ENCODE measurements around the gene PALM. TPM values are rescaled to one million over a fixed set of nuclear protein-coding genes. Genes with fewer than 3 reads are reported as not detected.
A peak's percentile ranks its signal among the peaks of the same experiment; 100 is the strongest.
"Not testable (repeated sequence)": the region's sequence is repeated elsewhere in the genome, so short reads cannot be mapped to it uniquely, and the experiment has no call there.

The PALM gene
- total RNA-seq, 1 experiment from 2014 or later = 18.5 TPM

DNA sequence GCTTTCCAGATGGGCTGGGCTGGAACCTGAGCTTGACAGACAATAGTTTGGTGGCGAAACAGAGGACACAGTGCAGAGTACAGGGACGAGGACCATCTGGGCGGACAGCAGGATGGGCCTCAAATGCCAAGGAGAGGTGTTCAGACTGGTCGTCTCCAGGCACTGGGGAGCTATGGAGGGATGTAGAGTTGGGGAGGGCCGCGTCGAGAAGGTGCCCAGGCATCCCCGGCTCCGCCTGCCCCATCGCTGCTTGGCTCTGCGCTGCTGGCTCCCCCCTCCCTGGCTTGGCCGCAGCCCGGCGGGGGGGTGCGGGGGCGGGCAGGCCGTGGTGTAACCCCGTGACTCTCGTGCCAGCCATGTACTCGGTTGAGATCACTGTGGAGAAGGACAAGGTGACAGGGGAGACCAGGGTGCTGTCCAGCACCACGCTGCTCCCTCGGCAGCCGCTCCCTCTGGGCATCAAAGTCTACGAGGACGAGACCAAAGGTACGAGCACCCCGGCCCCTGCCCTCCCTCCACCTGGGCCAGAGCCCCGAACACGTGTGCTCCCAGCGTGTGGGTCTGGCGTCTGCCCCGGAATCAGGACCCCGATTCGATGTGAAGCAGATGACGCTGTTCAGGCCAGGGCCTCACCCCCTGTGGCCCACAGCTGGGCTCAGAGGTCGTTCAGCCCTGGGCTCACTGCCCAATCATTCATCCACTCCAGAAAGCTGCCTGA lies 31.4 kb downstream of the PALM start:
- H4K5ac ChIP-seq (ENCODE audit: insufficient read length, low read depth, low read length) = no peak overlapping the region
- H3K27ac Mint-ChIP-seq = no peak overlapping the region
- WGBS (ENCODE audit: extremely low coverage, insufficient read length, low lambda C conversion rate) = no CpG with 5 or more reads among the region's 36 CpGs

GRCh38 chr19:740816-741505 lies 32.2 kb downstream of the PALM start:
- peaks cover 10 to 12% of the 10 kb centered on the region in 2 experiments; a peak in 4 of 5 replicates for H3K9me3 Mint-ChIP-seq
- no CpG with 5 or more reads among the region's 16 CpGs for WGBS (ENCODE audit: extremely low coverage, insufficient read length, low lambda C conversion rate)
- not testable (repeated sequence) for H3K4me1 ChIP-seq (ENCODE audit: insufficient read depth, low read length); H2BK12ac ChIP-seq (ENCODE audit: insufficient read length, low read depth, low read length); H3K23ac ChIP-seq (ENCODE audit: insufficient read length, low read depth, low read length); H2BK20ac ChIP-seq (ENCODE audit: low read depth, low read length, poor library complexity, severe bottlenecking); H4K91ac ChIP-seq (ENCODE audit: insufficient read length, low read depth, low read length); H3K18ac ChIP-seq (ENCODE audit: insufficient read length, low read depth, low read length); H4K5ac ChIP-seq (ENCODE audit: insufficient read length, low read depth, low read length); H3K56ac ChIP-seq (ENCODE audit: insufficient read length, low read depth, low read length); H3K27ac Mint-ChIP-seq; H4K8ac ChIP-seq (replicated peaks; ENCODE audit: insufficient read length, low read depth, low read length); H2BK120ac ChIP-seq (ENCODE audit: low read depth, low read length, poor library complexity, severe bottlenecking); H3K9ac ChIP-seq (ENCODE audit: extremely low read depth, insufficient read length, low read length); H3T11ph ChIP-seq (ENCODE audit: low read length); H3K23me2 ChIP-seq (ENCODE audit: insufficient read length, low read depth, low read length, poor library complexity, severe bottlenecking); DNase-seq; H3K27ac ChIP-seq (ENCODE audit: insufficient read length, low read depth, low read length); H3K4me3 Mint-ChIP-seq; H3K79me2 ChIP-seq (ENCODE audit: insufficient read depth, low read length); H3K36me3 Mint-ChIP-seq (ENCODE audit: insufficient read depth in 1 of 3, low read depth in 3 of 3); H3K27me3 Mint-ChIP-seq (ENCODE audit: low read depth); H3K9me3 ChIP-seq (ENCODE audit: control insufficient read depth, low read depth, low read length); H3K4me1 Mint-ChIP-seq; H3K79me1 ChIP-seq (ENCODE audit: insufficient read depth, low read depth, low read length, poor library complexity, severe bottlenecking); H3K4me2 ChIP-seq (ENCODE audit: insufficient read depth, insufficient read length, low read length); H3K27me3 ChIP-seq (ENCODE audit: insufficient read depth, low read length); H4K20me1 ChIP-seq (ENCODE audit: control insufficient read depth, insufficient read depth, insufficient read length); H2AK5ac ChIP-seq (ENCODE audit: insufficient read length, low read length); H3K4ac ChIP-seq (ENCODE audit: low read depth, low read length); H2BK5ac ChIP-seq (ENCODE audit: insufficient read length, low read length); H2BK15ac ChIP-seq (ENCODE audit: low read depth, low read length); H3K14ac ChIP-seq (ENCODE audit: insufficient read depth, low read length); H2AFZ ChIP-seq (ENCODE audit: low read length)

More for the DNA sequence above, 31.4 kb downstream of the PALM start:
- Histone ChIP-seq H4K20me1 (ENCODE audit: control insufficient read depth, insufficient read depth, insufficient read length) (no peaks in the 10 kb centered on the region), H3K27ac (ENCODE audit: insufficient read length, low read depth, low read length) (no peak overlapping the region), H3K14ac (ENCODE audit: insufficient read depth, low read length) (no peak overlapping the region), H2BK15ac (ENCODE audit: low read depth, low read length) (no peak overlapping the region), H2BK12ac (ENCODE audit: insufficient read length, low read depth, low read length) (no peak overlapping the region), H3K23ac (ENCODE audit: insufficient read length, low read depth, low read length) (no peak overlapping the region), H3K23me2 (ENCODE audit: insufficient read length, low read depth, low read length, poor library complexity, severe bottlenecking) (no peaks in the 10 kb centered on the region), H3K56ac (ENCODE audit: insufficient read length, low read depth, low read length) (no peak overlapping the region), H3K79me2 (ENCODE audit: insufficient read depth, low read length) (no peaks in the 10 kb centered on the region), H3K79me1 (ENCODE audit: insufficient read depth, low read depth, low read length, poor library complexity, severe bottlenecking) (no peaks in the 10 kb centered on the region), H2AFZ (ENCODE audit: low read length) (no peak overlapping the region), H4K91ac (ENCODE audit: insufficient read length, low read depth, low read length) (no peak overlapping the region), H2AK5ac (ENCODE audit: insufficient read length, low read length) (no peak overlapping the region), H3K27me3 (ENCODE audit: insufficient read depth, low read length) (no peaks in the 10 kb centered on the region), H2BK120ac (ENCODE audit: low read depth, low read length, poor library complexity, severe bottlenecking) (no peak overlapping the region), H3K4me1 (ENCODE audit: insufficient read depth, low read length) (no peaks in the 10 kb centered on the region), H4K8ac (replicated peaks; ENCODE audit: insufficient read length, low read depth, low read length) (no peak overlapping the region), H2BK20ac (ENCODE audit: low read depth, low read length, poor library complexity, severe bottlenecking) (no peak overlapping the region), H3T11ph (ENCODE audit: low read length) (no peak overlapping the region), H3K18ac (ENCODE audit: insufficient read length, low read depth, low read length) (no peak overlapping the region), H3K9me3 (ENCODE audit: control insufficient read depth, low read depth, low read length) (no peaks in the 10 kb centered on the region), H3K9ac (ENCODE audit: extremely low read depth, insufficient read length, low read length) (no peak overlapping the region), H3K4me2 (ENCODE audit: insufficient read depth, insufficient read length, low read length) (no peak overlapping the region), H3K4ac (ENCODE audit: low read depth, low read length) (no peak overlapping the region), H2BK5ac (ENCODE audit: insufficient read length, low read length) (no peak overlapping the region)
- TF ChIP-seq, protein P1, sequence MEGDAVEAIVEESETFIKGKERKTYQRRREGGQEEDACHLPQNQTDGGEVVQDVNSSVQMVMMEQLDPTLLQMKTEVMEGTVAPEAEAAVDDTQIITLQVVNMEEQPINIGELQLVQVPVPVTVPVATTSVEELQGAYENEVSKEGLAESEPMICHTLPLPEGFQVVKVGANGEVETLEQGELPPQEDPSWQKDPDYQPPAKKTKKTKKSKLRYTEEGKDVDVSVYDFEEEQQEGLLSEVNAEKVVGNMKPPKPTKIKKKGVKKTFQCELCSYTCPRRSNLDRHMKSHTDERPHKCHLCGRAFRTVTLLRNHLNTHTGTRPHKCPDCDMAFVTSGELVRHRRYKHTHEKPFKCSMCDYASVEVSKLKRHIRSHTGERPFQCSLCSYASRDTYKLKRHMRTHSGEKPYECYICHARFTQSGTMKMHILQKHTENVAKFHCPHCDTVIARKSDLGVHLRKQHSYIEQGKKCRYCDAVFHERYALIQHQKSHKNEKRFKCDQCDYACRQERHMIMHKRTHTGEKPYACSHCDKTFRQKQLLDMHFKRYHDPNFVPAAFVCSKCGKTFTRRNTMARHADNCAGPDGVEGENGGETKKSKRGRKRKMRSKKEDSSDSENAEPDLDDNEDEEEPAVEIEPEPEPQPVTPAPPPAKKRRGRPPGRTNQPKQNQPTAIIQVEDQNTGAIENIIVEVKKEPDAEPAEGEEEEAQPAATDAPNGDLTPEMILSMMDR (conservative IDR thresholded peaks at IDR 0.05) = no peak
- Mint-ChIP-seq H3K4me1 (no peaks in the 10 kb centered on the region), H3K9me3 (peaks cover 8 to 10% of the 10 kb centered on the region in 2 experiments; a peak in 4 of 5 replicates), H3K4me3 (peak overlapping the region in 1 of 2 experiments; percentile 13; a peak in 1 of 5 replicates), H3K27me3 (ENCODE audit: low read depth) (peaks cover 4% of the 10 kb centered on the region), H3K36me3 (ENCODE audit: insufficient read depth in 1 of 3, low read depth in 3 of 3) (peaks cover 0 to 4% (median 0%) of the 10 kb centered on the region in 3 experiments; a peak in 3 of 7 replicates)
- no peak for DNase-seq
